IMR-90 (cell line): ENCODE data around the gene BPGM. TPM values are rescaled to one million over a fixed set of nuclear protein-coding genes. Genes with fewer than 3 reads are reported as not detected.

ENCODE experiments used
- ATAC-seq: fragments of 200-7000 bp; cut with Tn5 transposase; 2 replicates; pipeline ENCODE4 v1.9.1; 2020; ENCODE audit warnings: low read depth, mild to moderate bottlenecking, moderate library complexity
- BruUV-seq: library from RNA; stranded (reverse); fragments of 400-500 nt; replicated peaks from 2 replicates; lab custom pipeline; 2021; lab: Mats Ljungman, UMichigan
- CTCF ChIA-PET: fragments of 300-600 bp; formaldehyde crosslinking; extraction: SDS; loops from one replicate; lab custom pipeline; 2021; ENCODE audit warnings: antibody characterized with exemption; lab: Yijun Ruan, JAX
- POLR2A ChIA-PET: fragments of 300-600 bp; sonication (Branson Sonifier 250); formaldehyde crosslinking; loops from one replicate; lab custom pipeline; 2022; ENCODE audit warnings: antibody characterized with exemption; ENCODE audit not compliant: unreplicated experiment; lab: Charles Lee
- DNase-seq: peaks from one replicate; pipeline ENCODE4 v3.0.0; 2013
- H2AFZ ChIP-seq: replicated peaks from 2 replicates; pipeline ENCODE3; 2013; ENCODE audit warnings: low read length, mild to moderate bottlenecking; ENCODE audit not compliant: poor library complexity
- H2AK5ac ChIP-seq: 2 replicates; pipeline ENCODE4 v1.6.1; 2013; ENCODE audit warnings: low read depth, low read length, inconsistent platforms
- H2AK9ac ChIP-seq: replicated peaks from 2 replicates; pipeline ENCODE3; 2013; ENCODE audit warnings: mild to moderate bottlenecking, low read depth, low read length, moderate library complexity; ENCODE audit not compliant: poor library complexity
- H2BK120ac ChIP-seq: 2 replicates; pipeline ENCODE4 v1.6.1; 2013; ENCODE audit warnings: low read depth, low read length, inconsistent platforms
- H2BK15ac ChIP-seq: 3 replicates; pipeline ENCODE4 v1.6.1; 2013; ENCODE audit warnings: low read depth, low read length, inconsistent platforms
- H2BK20ac ChIP-seq: 2 replicates; pipeline ENCODE4 v1.6.1; 2013; ENCODE audit warnings: low read depth, mild to moderate bottlenecking, inconsistent platforms, low read length, moderate library complexity
- H2BK5ac ChIP-seq: 2 replicates; pipeline ENCODE4 v1.6.1; 2013; ENCODE audit warnings: mild to moderate bottlenecking, low read depth, low read length, inconsistent platforms; ENCODE audit not compliant: poor library complexity, severe bottlenecking
- H3K14ac ChIP-seq: replicated peaks from 2 replicates; pipeline ENCODE4 v1.6.1; 2013; ENCODE audit warnings: low read depth, low read length, inconsistent platforms
- H3K18ac ChIP-seq: 2 replicates; pipeline ENCODE4 v1.6.1; 2013; ENCODE audit warnings: low read depth, low read length, control low read depth
- H3K23ac ChIP-seq: 2 replicates; pipeline ENCODE4 v1.6.1; 2013; ENCODE audit warnings: low read depth, low read length, inconsistent platforms
- H3K27ac ChIP-seq: 2 replicates; pipeline ENCODE4 v1.5.1; 2013; ENCODE audit warnings: mild to moderate bottlenecking, control low read depth, low read length; ENCODE audit not compliant: insufficient read depth
- H3K27me3 ChIP-seq: 2 replicates; pipeline ENCODE4 v1.6.1; 2013; ENCODE audit warnings: low read length; ENCODE audit not compliant: control insufficient read depth, insufficient read depth
- H3K36me3 ChIP-seq: 2 replicates; pipeline ENCODE4 v1.6.1; 2013; ENCODE audit warnings: low read length, mixed read lengths; ENCODE audit not compliant: control insufficient read depth, insufficient read depth
- H3K4ac ChIP-seq: 2 replicates; pipeline ENCODE4 v1.6.1; 2013; ENCODE audit warnings: low read depth, low read length, inconsistent platforms
- H3K4me1 ChIP-seq: 2 replicates; pipeline ENCODE4 v1.6.1; 2013; ENCODE audit warnings: low read length, mixed read lengths; ENCODE audit not compliant: control insufficient read depth, insufficient read depth
- H3K4me2 ChIP-seq: 2 replicates; pipeline ENCODE4 v1.6.1; 2013; ENCODE audit warnings: low read depth, mild to moderate bottlenecking, control low read depth, low read length, moderate library complexity
- H3K4me3 ChIP-seq: 2 replicates; pipeline ENCODE4 v1.5.1; 2013; ENCODE audit warnings: low read depth, mild to moderate bottlenecking, control low read depth, low read length, moderate library complexity; ENCODE audit not compliant: insufficient read depth
- H3K56ac ChIP-seq: 2 replicates; pipeline ENCODE4 v1.6.1; 2013; ENCODE audit warnings: low read length, inconsistent platforms; ENCODE audit not compliant: insufficient read depth; ENCODE audit errors: extremely low read depth
- H3K79me1 ChIP-seq, 2 experiments: 2 replicates each; pipeline ENCODE4 v1.6.1; 2013; ENCODE audit warnings: low read length in 2 of 2, inconsistent platforms in 1 of 2, low read depth in 1 of 2
- H3K9ac ChIP-seq: 2 replicates; pipeline ENCODE4 v1.6.1; 2013; ENCODE audit warnings: low read depth, low read length, control low read depth
- H3K9me1 ChIP-seq: 2 replicates; pipeline ENCODE4 v1.6.1; 2013; ENCODE audit warnings: low read length, inconsistent platforms; ENCODE audit not compliant: insufficient read depth
- H3K9me3 ChIP-seq: 2 replicates; pipeline ENCODE4 v1.6.1; 2013; ENCODE audit warnings: low read length; ENCODE audit not compliant: control insufficient read depth, insufficient read depth
- H4K20me1 ChIP-seq: 2 replicates; pipeline ENCODE4 v1.6.1; 2013; ENCODE audit warnings: low read length, inconsistent platforms; ENCODE audit not compliant: insufficient read depth
- H4K5ac ChIP-seq: 2 replicates; pipeline ENCODE4 v1.6.1; 2013; ENCODE audit warnings: mild to moderate bottlenecking, low read depth, low read length, control low read depth
- H4K8ac ChIP-seq, 2 experiments: 2 replicates each; pipeline ENCODE4 v1.6.1; 2013; ENCODE audit warnings: low read depth in 2 of 2, low read length in 2 of 2, control low read depth in 1 of 2, inconsistent platforms in 1 of 2
- H4K91ac ChIP-seq: 2 replicates; pipeline ENCODE4 v1.6.1; 2013; ENCODE audit warnings: low read depth, low read length, inconsistent platforms; ENCODE audit not compliant: insufficient read depth
- BHLHE40 ChIP-seq: fragments of 150-350 bp; IDR thresholded peaks from 2 replicates; pipeline ENCODE4 v1.6.1; 2016; ENCODE audit warnings: mild to moderate bottlenecking, low read depth, low read length
- MAFK ChIP-seq: IDR thresholded peaks from 2 replicates; pipeline ENCODE4 v1.6.1; 2012; ENCODE audit warnings: low read depth, low read length, improper control_type of control experiment
- RCOR1 ChIP-seq: IDR thresholded peaks from 2 replicates; pipeline ENCODE4 v1.6.1; 2012; ENCODE audit warnings: mild to moderate bottlenecking, low read length, improper control_type of control experiment; ENCODE audit not compliant: insufficient replicate concordance
- SMC3 ChIP-seq: fragments of 150-350 bp; IDR thresholded peaks from 2 replicates; pipeline ENCODE4 v1.6.1; 2016; ENCODE audit warnings: low read depth, mild to moderate bottlenecking, antibody characterized with exemption, low read length, moderate library complexity
- WGBS, 2 experiments: methylation state at CpG; one replicate each; pipeline versions ENCODE4 v1.1.5 to v1.1.7; 2013; ENCODE audit warnings: missing lambda C conversion rate in 2 of 2; ENCODE audit not compliant: insufficient read length in 1 of 2; ENCODE audit errors: extremely low coverage in 2 of 2; 5-methylcytosine and 5-hydroxymethylcytosine counted together
- dilution Hi-C: fragments of 300-500 bp; cut with HindIII; formaldehyde crosslinking; loops from one replicate; pipeline ENCODE4 v1.14.3; 2018; ENCODE audit warnings: low sequenced_read_pairs; ENCODE audit not compliant: unreplicated experiment
- in situ Hi-C: fragments of 300-500 bp; cut with MboI; formaldehyde crosslinking; loops from 3 replicates; pipeline ENCODE4 v1.14.3; 2019; ENCODE audit warnings: low sequenced_read_pairs, inconsistent platforms, mixed read lengths
- intact Hi-C: fragments of 100-400 bp; cut with micrococcal nuclease; formaldehyde crosslinking; loops from 2 replicates; pipeline ENCODE4 v1.10.0; 2022
- polyA plus RNA-seq, 3 experiments: library from polyadenylated mRNA; depleted of rRNA; stranded (reverse); fragments of >200 nt; gene quantifications; 2 replicates each; pipeline ENCODE4 v1.2.3, GENCODE V29; 2012; ENCODE audit warnings: low replicate concordance in 1 of 3
- total RNA-seq: library from RNA; depleted of rRNA; stranded (reverse); fragments of >200 nt; gene quantifications from 2 replicates; pipeline ENCODE4 v1.2.3, GENCODE V29; 2012
- TF ChIP-seq, protein P1 (sequence below): fragments of 150-350 bp; IDR thresholded peaks from 2 replicates; pipeline ENCODE4 v1.6.1; 2016; ENCODE audit warnings: low read depth, mild to moderate bottlenecking, low read length, moderate library complexity, borderline replicate concordance

BPGM gene
- total and polyA plus RNA-seq, 2 of the 4 experiments (the other 2 are of a cell fraction), result 18.8 to 20.0 TPM

GRCh38 chr7:134679006-134679405, 32.4 kb downstream of the BPGM start:
- Histone ChIP-seq H4K5ac (no peak overlapping the region), H3K27me3 (no peaks in the 10 kb centered on the region), H2BK5ac (no peak overlapping the region), H2BK20ac (no peak overlapping the region), H2BK120ac (no peak overlapping the region), H3K4ac (no peak overlapping the region), H3K4me1 (peaks cover 8% of the 10 kb centered on the region), H3K36me3 (peaks cover 9% of the 10 kb centered on the region), H2AK9ac (no peak overlapping the region), H4K91ac (no peak overlapping the region), H3K14ac (no peak overlapping the region), H2BK15ac (no peak overlapping the region), H3K9ac (no peak overlapping the region), H4K20me1 (no peaks in the 10 kb centered on the region), H4K8ac (no peak overlapping the region), H2AK5ac (no peak overlapping the region), H3K18ac (no peak overlapping the region), H3K4me2 (no peak overlapping the region), H2AFZ (no peak overlapping the region), H3K27ac (no peak overlapping the region), H3K9me1 (peaks cover 6% of the 10 kb centered on the region; the same call in 1 of the 2 replicates), H3K79me1 (peaks cover 6 to 17% of the 10 kb centered on the region in 2 experiments; a peak in 2 of 4 replicates), H3K9me3 (no peaks in the 10 kb centered on the region), H3K56ac (no peak overlapping the region), H3K4me3 (no peak overlapping the region), H3K23ac (no peak overlapping the region)
- TSS peak; percentile 98 for BruUV-seq
- DNase-seq, result no peak
- CTCF ChIA-PET, result interaction anchor here (0.6 to 0.9 kb wide), 2 partner anchors 10 to 71 kb away, joined by 3 read pairs; no protein-coding TSS in a partner anchor
- no CpG with 5 or more reads among the region's 2 CpGs for WGBS, 2 experiments
- TF ChIP-seq, protein P1, sequence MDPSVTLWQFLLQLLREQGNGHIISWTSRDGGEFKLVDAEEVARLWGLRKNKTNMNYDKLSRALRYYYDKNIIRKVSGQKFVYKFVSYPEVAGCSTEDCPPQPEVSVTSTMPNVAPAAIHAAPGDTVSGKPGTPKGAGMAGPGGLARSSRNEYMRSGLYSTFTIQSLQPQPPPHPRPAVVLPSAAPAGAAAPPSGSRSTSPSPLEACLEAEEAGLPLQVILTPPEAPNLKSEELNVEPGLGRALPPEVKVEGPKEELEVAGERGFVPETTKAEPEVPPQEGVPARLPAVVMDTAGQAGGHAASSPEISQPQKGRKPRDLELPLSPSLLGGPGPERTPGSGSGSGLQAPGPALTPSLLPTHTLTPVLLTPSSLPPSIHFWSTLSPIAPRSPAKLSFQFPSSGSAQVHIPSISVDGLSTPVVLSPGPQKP, result no peak
- TF ChIP-seq MAFK, result no peak
- no peak for TF ChIP-seq SMC3
- no peak for TF ChIP-seq RCOR1
- TF ChIP-seq BHLHE40, result no peak
- ATAC-seq, result no peak
- in situ Hi-C loops, result loop anchor here (25.0 kb wide), 1 partner anchor 883 kb away; the partner anchor contains the start of gene NUP205
- dilution Hi-C loops, result no loop called here
- intact Hi-C loops, result loop anchor here (10.0 kb wide), 1 partner anchor 244 kb away; no protein-coding TSS in a partner anchor
- POLR2A ChIA-PET, result no interaction called here
